Breast epithelium (tissue), 4 donors: ENCODE results near the gene TEKT1. TPM values are rescaled to one million over a fixed set of nuclear protein-coding genes. Genes with fewer than 3 reads are reported as not detected.
A peak's percentile ranks its signal among the peaks of the same experiment; 100 is the strongest.

Experiments
- DNase-seq, 2 donors: peaks; one replicate each; pipeline ENCODE4 v3.0.0-alpha.2; 2019; ENCODE audit warnings: low spot score in 2 of 2
- H3K27ac ChIP-seq, 2 donors: fragments of 200-600 bp; sonication (generic) in 1 of 2; one replicate each; pipeline ENCODE4 v1.5.1; 2016 to 2019; ENCODE audit warnings: mild to moderate bottlenecking in 1 of 2
- H3K27me3 ChIP-seq, 2 donors: fragments of 200-600 bp; sonication (generic) in 1 of 2; one replicate each; pipeline versions ENCODE4 v1.5.1 to v1.6.0; 2017 to 2019; ENCODE audit warnings: control low read depth in 1 of 2, mild to moderate bottlenecking in 1 of 2
- H3K36me3 ChIP-seq: fragments of 200-600 bp; one replicate; pipeline ENCODE4 v1.5.1; 2019
- H3K4me1 ChIP-seq, 2 donors: fragments of 200-600 bp; sonication (generic); one replicate each; pipeline ENCODE4 v1.5.1; 2016 to 2019; ENCODE audit warnings: control low read depth in 1 of 2
- H3K4me3 ChIP-seq, 3 donors: fragments of 200-600 bp; sonication (generic); 1 replicate in 2 of 3; 2 replicates in 1 of 3; pipeline ENCODE4 v1.5.1; 2016 to 2019; ENCODE audit warnings: mild to moderate bottlenecking in 3 of 3, moderate library complexity in 2 of 3
- H3K9me3 ChIP-seq, 2 donors: fragments of 200-600 bp; sonication (generic) in 1 of 2; one replicate each; pipeline ENCODE4 v1.5.1; 2016 to 2019; ENCODE audit warnings: control low read depth in 1 of 2
- CTCF ChIP-seq, 3 donors: fragments of 450-650 bp; IDR thresholded peaks; one replicate each; pipeline ENCODE4 v1.5.1; 2016 to 2017; ENCODE audit warnings: antibody characterized with exemption in 3 of 3, mild to moderate bottlenecking in 3 of 3, moderate library complexity in 3 of 3
- POLR2A ChIP-seq: fragments of 450-650 bp; IDR thresholded peaks from one replicate; pipeline ENCODE4 v1.6.1; 2016; ENCODE audit warnings: antibody characterized with exemption, mild to moderate bottlenecking, moderate library complexity
- POLR2AphosphoS5 ChIP-seq, 3 donors: sonication (generic); formaldehyde crosslinking; IDR thresholded peaks; one replicate each; pipeline ENCODE4 v1.6.1; 2017; ENCODE audit warnings: antibody characterized with exemption in 3 of 3
- intact Hi-C: fragments of 100-400 bp; cut with DNase I; formaldehyde crosslinking; loops from one replicate; pipeline ENCODE4 v1.15.1; 2023; ENCODE audit warnings: low total_unique reads
- total RNA-seq, 3 donors: library from RNA; depleted of rRNA; stranded (reverse); fragments of >200 nt; gene quantifications; one replicate each; pipeline ENCODE4 v1.1.0, GENCODE V29; 2016

The TEKT1 gene
- total RNA-seq, 3 donors from 2014 or later, result not detected

- H3K36me3 ChIP-seq, result no peaks in the 10 kb centered on the region
- no peak overlapping the region for H3K4me3 ChIP-seq
- H3K9me3 ChIP-seq, result no peaks in the 10 kb centered on the region
- no peaks in the 10 kb centered on the region for H3K27me3 ChIP-seq
- no peak overlapping the region for H3K27ac ChIP-seq
- no peak for TF ChIP-seq POLR2AphosphoS5 (IDR thresholded peaks at IDR 0.05)
- no peak for TF ChIP-seq CTCF (IDR thresholded peaks at IDR 0.05)
- no peak for TF ChIP-seq POLR2A
- DNase-seq, result no peak
- no peaks in the 10 kb centered on the region for H3K4me1 ChIP-seq
- intact Hi-C loops, result no loop called here
These were observed 35.3 kb downstream of the TEKT1 start for GRCh38 chr17:6796017-6796886.

- Histone ChIP-seq H3K36me3 (no peaks in the 10 kb centered on the region), H3K27ac (no peak overlapping the region), H3K4me3 (no peak overlapping the region), H3K27me3 (no peaks in the 10 kb centered on the region), H3K4me1 (no peaks in the 10 kb centered on the region), H3K9me3 (no peaks in the 10 kb centered on the region)
- no peak for DNase-seq
- TF ChIP-seq CTCF (IDR thresholded peaks at IDR 0.05) (no peak), POLR2AphosphoS5 (IDR thresholded peaks at IDR 0.05) (no peak), POLR2A (no peak)
- intact Hi-C loops, result no loop called here
These were observed 37.6 kb downstream of the TEKT1 start for GRCh38 chr17:6793748-6794493.

GRCh38 chr17:6789146-6789545, 42.4 kb downstream of the TEKT1 start:
- H3K4me3 ChIP-seq, result no peak overlapping the region
- H3K4me1 ChIP-seq, result no peaks in the 10 kb centered on the region
- no peak for DNase-seq
- intact Hi-C loops, result no loop called here
- no peaks in the 10 kb centered on the region for H3K36me3 ChIP-seq
- H3K9me3 ChIP-seq, result no peaks in the 10 kb centered on the region
- no peak for TF ChIP-seq POLR2AphosphoS5 (IDR thresholded peaks at IDR 0.05)
- TF ChIP-seq POLR2A, result no peak
- no peak for TF ChIP-seq CTCF (IDR thresholded peaks at IDR 0.05)
- no peaks in the 10 kb centered on the region for H3K27me3 ChIP-seq
- no peak overlapping the region for H3K27ac ChIP-seq

GRCh38 chr17:6787081-6787693, 44.3 kb downstream of the TEKT1 start:
- no peak for DNase-seq
- Histone ChIP-seq H3K9me3 (no peaks in the 10 kb centered on the region), H3K4me1 (no peaks in the 10 kb centered on the region), H3K36me3 (no peaks in the 10 kb centered on the region), H3K27me3 (no peaks in the 10 kb centered on the region), H3K4me3 (peak overlapping the region in 1 of 3 donors; percentile 45), H3K27ac (peak overlapping the region in 1 of 2 donors; percentile 52)
- TF ChIP-seq POLR2A (no peak), POLR2AphosphoS5 (IDR thresholded peaks at IDR 0.05) (no peak), CTCF (IDR thresholded peaks at IDR 0.05) (no peak)
- intact Hi-C loops, result no loop called here
